ENCODE data around the gene USP28. TPM values are rescaled to one million over a fixed set of nuclear protein-coding genes. Genes with fewer than 3 reads are reported as not detected.
"Not testable (repeated sequence)": the region's sequence is repeated elsewhere in the genome, so short reads cannot be mapped to it uniquely, and the experiment has no call there.

USP28 gene
- total RNA-seq, 1 experiment from 2014 or later = 49.9 TPM

DNA sequence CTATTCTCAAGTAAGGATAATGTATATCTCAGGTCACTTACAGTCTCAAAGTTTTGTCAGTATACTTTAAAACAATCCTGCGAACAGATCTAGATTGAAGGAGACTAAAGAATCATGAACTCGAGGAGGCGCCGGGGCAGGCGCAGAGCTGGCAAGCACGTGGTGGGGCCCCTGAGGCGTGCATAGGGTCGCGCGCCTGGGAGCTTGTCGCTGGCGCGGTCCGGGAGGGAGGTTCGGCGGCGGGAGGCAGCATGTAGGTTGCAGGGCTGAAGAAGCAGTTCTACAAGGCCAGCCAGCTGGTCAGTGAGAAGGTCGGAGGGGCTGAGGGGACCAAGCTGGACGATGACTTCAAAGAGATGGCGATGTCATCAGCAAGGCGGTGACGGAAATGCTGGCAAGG is 86.4 kb downstream of the USP28 start:
- not testable (repeated sequence) for DNase-seq; H3K36me3 ChIP-seq; H3K9me3 ChIP-seq (replicated peaks); H3K27ac ChIP-seq; H3K27me3 ChIP-seq; H3K4me3 ChIP-seq; H3K4me1 ChIP-seq

DNA sequence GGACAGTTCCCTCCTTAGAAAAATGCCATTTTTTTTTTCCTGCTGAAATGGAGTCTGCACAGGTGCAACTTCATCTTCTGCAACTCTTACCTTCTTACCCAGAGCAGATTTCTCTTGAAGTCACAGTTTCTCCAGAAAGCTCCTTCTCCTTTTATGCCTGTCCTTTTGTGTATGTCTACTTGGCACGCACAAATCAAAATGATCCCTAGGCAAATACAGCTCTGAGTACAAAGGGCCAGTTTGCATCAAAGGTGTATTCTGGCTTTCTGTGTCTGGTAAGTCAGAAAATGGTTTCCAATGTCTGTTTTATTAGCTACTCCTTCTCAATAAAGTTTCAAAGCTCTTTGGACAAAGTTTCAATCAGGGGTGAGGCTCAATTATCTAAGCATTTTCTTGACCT is 93.2 kb downstream of the USP28 start:
- no peak for DNase-seq
- no peak overlapping the region for H3K27ac ChIP-seq
- H3K4me1 ChIP-seq = no peaks in the 10 kb centered on the region
- no peaks in the 10 kb centered on the region for H3K27me3 ChIP-seq
- H3K4me3 ChIP-seq = no peak overlapping the region
- no peaks in the 10 kb centered on the region for H3K9me3 ChIP-seq (replicated peaks)
- no peaks in the 10 kb centered on the region for H3K36me3 ChIP-seq

DNA sequence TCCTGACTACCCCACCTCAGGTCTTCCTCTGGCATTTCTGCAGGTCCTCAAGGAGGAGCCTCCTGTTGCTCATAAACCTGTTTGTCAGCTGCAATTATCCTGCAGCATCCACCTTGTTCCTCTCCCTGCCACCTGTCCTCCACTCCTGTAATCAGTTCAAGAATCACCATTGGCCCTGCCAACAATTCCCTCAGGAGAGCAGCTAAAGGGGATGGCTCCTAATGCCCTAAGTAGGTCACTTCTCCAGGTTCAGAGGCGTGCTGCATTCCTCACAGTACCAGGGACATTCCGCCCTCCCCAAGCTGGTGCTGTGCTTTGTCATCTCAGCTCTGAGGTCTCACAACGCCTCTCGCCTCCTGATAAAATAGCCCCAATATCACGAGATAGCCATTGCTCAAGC is 93.7 kb downstream of the USP28 start:
- no peak for DNase-seq
- H3K27ac ChIP-seq = no peak overlapping the region
- no peaks in the 10 kb centered on the region for H3K9me3 ChIP-seq (replicated peaks)
- H3K27me3 ChIP-seq = no peaks in the 10 kb centered on the region
- H3K4me1 ChIP-seq = no peaks in the 10 kb centered on the region
- no peaks in the 10 kb centered on the region for H3K36me3 ChIP-seq
- no peak overlapping the region for H3K4me3 ChIP-seq

- Histone ChIP-seq H3K4me3 (no peak within 1 kb of the TSS), H3K9me3 (replicated peaks) (no peaks in the 10 kb centered on the region), H3K27ac (no peak within 1 kb of the TSS), H3K27me3 (no peaks in the 10 kb centered on the region), H3K36me3 (no peaks in the 10 kb centered on the region), H3K4me1 (no peaks in the 10 kb centered on the region)
- no peak for DNase-seq
These were observed 95.9 kb downstream of the USP28 start, which contains the start of gene CLDN25 for GRCh38 chr11:113779496-113779895. Gene CLDN25, plus strand, starts transcription at chr11:113779796. Its CDS starts 0 bp downstream, at chr11:113779796.

GRCh38 chr11:113778111-113778910 is 97.1 kb downstream of the USP28 start:
- DNase-seq = peak; percentile 22 to 44
- Histone ChIP-seq H3K27ac (no peak overlapping the region), H3K4me3 (peak overlapping the region; percentile 18; the same call in 1 of the 2 replicates)

GRCh38 chr11:113774174-113774503 is 101.2 kb downstream of the USP28 start:
- Histone ChIP-seq H3K4me3 (peak overlapping the region; percentile 92), H3K36me3 (no peaks in the 10 kb centered on the region), H3K27ac (peak overlapping the region; percentile 82), H3K9me3 (replicated peaks) (no peaks in the 10 kb centered on the region), H3K4me1 (no peaks in the 10 kb centered on the region; the same call in 1 of the 2 replicates), H3K27me3 (no peaks in the 10 kb centered on the region)
- no peak for DNase-seq

More at GRCh38 chr11:113778111-113778910, 97.1 kb downstream of the USP28 start:
- Histone ChIP-seq H3K36me3 (no peaks in the 10 kb centered on the region), H3K4me1 (no peaks in the 10 kb centered on the region), H3K27me3 (no peaks in the 10 kb centered on the region), H3K9me3 (replicated peaks) (no peaks in the 10 kb centered on the region)

- H3K4me1 ChIP-seq = no peaks in the 10 kb centered on the region; the same call in 1 of the 2 replicates
- H3K27me3 ChIP-seq = no peaks in the 10 kb centered on the region
- no peaks in the 10 kb centered on the region for H3K9me3 ChIP-seq (replicated peaks)
- H3K36me3 ChIP-seq = no peaks in the 10 kb centered on the region
- H3K27ac ChIP-seq = peak within 1 kb of the TSS; percentile 82
- peak within 1 kb of the TSS; percentile 92 for H3K4me3 ChIP-seq
- DNase-seq = peak; percentile 91 to 94
These were observed 101.8 kb downstream of the USP28 start, which contains the start of gene ZW10 for GRCh38 chr11:113773416-113774173. Gene ZW10, minus strand, starts transcription at chr11:113773692. Its CDS starts 26 bp downstream, at chr11:113773666.

DNA sequence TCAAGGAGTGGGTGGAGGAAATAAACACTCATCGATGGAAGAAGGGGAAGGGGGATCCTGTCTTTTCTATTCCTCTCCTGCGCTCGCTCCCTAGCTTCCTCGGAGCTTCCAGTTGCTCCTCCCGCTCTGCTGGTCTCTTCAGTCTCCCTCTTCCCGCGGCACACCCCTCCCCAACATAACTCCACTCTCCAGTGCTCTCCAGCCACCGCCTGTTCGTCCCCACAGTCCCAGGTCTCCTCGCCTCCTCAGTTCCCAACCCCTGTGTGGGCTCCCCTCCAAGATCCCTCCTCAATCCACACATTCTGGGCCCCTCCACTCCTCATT is 102.3 kb downstream of the USP28 start:
- peak overlapping the region; percentile 92 for H3K4me3 ChIP-seq

GRCh38 chr11:113771964-113772363 is 103.4 kb downstream of the USP28 start:
- Histone ChIP-seq H3K9me3 (replicated peaks) (no peaks in the 10 kb centered on the region), H3K27me3 (no peaks in the 10 kb centered on the region), H3K4me1 (no peaks in the 10 kb centered on the region; the same call in 1 of the 2 replicates), H3K4me3 (no peak overlapping the region), H3K27ac (no peak overlapping the region), H3K36me3 (peaks cover 7% of the 10 kb centered on the region; the same call in 1 of the 2 replicates)
- DNase-seq = no peak

More for the DNA sequence above, 102.3 kb downstream of the USP28 start:
- peaks cover 3% of the 10 kb centered on the region; the same call in 1 of the 2 replicates for H3K36me3 ChIP-seq
- no peaks in the 10 kb centered on the region for H3K9me3 ChIP-seq (replicated peaks)
- DNase-seq = peak; percentile 44 to 53
- H3K27ac ChIP-seq = peak overlapping the region; percentile 82
- H3K27me3 ChIP-seq = no peaks in the 10 kb centered on the region
- no peaks in the 10 kb centered on the region; the same call in 1 of the 2 replicates for H3K4me1 ChIP-seq

DNA sequence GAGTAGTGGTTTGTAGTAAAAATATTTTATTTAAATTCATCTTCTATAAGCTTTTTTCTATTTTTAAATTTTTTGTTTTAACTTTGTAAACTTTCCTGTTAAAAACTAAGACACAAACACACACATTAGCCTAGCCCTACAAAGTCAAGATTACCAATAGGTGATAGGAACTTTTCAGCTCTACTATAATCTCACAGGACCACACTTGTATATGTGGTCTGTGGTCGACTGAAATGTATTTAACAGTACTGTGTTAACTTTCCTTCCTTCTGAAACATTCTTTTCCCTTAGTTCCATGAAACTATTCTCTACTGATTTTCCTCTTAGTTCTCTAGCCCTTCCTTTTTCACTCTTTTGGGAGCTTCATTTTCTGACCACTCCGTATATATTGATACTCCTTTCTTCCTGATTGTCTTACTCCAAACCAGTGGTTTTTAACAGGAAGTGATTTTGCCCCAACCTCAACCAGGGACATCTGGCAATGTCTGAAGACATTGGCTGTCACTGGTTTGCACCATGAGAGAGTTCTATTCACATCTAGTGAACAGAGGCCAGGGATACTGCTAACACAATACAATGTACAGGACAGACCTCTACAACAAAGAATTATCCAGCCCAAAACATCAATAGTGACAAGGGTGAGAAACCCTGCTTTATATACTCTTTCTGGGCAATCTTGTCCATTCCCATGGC is 110.7 kb downstream of the USP28 start:
- Histone ChIP-seq H3K4me1 (no peaks in the 10 kb centered on the region), H3K9me3 (replicated peaks) (no peaks in the 10 kb centered on the region), H3K4me3 (no peak overlapping the region), H3K27me3 (no peaks in the 10 kb centered on the region), H3K27ac (no peak overlapping the region), H3K36me3 (peaks cover 26% of the 10 kb centered on the region)
- DNase-seq = no peak

- H3K36me3 ChIP-seq = peaks cover 26% of the 10 kb centered on the region
- not testable (repeated sequence) for H3K4me3 ChIP-seq; H3K9me3 ChIP-seq (replicated peaks); H3K27ac ChIP-seq; DNase-seq; H3K27me3 ChIP-seq; H3K4me1 ChIP-seq
These were observed 112.3 kb downstream of the USP28 start for GRCh38 chr11:113763040-113763439.

DNA sequence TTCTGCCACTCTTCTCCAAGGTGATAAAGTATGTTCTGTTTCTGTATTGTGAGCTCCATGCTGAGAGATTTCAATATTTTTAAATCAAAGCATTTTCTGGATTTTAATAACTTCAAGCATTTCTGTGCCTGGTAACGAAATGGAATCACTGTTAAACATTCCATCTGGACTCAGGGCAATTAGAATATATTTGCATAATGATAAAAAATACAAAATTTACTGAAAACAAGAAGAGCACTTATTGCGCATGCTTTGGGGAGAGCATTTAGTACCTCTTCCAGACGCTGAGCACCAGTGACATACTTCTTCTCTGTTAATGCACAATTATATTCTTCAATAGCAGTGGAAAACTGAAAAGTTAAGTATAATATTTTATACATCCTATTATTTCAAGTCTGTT is 115.1 kb downstream of the USP28 start:
- Histone ChIP-seq H3K36me3 (peaks cover 38% of the 10 kb centered on the region), H3K27ac (no peak overlapping the region), H3K9me3 (replicated peaks) (no peaks in the 10 kb centered on the region), H3K4me3 (no peak overlapping the region), H3K27me3 (no peaks in the 10 kb centered on the region), H3K4me1 (no peaks in the 10 kb centered on the region)
- DNase-seq = no peak

DNA sequence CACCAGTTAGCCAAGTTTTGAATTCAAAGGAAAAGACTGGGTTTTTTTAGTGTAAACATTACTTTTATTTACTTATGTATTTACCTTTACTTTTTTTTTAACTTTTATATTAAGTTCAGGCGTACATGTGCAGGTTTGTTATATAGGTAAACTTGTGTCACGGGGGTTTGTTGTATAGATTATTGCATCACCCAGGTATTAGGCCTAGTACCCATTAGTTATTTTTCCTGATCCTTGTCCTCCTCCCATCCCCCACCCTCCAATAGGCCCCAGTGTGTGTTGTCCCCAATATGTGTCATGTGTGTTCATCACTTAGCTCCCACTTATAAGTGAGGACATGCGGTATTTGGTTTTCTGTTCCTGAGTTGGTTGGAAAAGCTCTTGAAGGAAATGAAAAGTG is 122.4 kb downstream of the USP28 start:
- H3K9me3 ChIP-seq (replicated peaks) = no peaks in the 10 kb centered on the region
- H3K36me3 ChIP-seq = peaks cover 31% of the 10 kb centered on the region

More for the DNA sequence above, 122.4 kb downstream of the USP28 start:
- H3K27ac ChIP-seq = no peak overlapping the region
- H3K4me3 ChIP-seq = no peak overlapping the region
- H3K27me3 ChIP-seq = no peaks in the 10 kb centered on the region
- DNase-seq = no peak
- no peaks in the 10 kb centered on the region for H3K4me1 ChIP-seq

Measured in SJCRH30 (cell line).